ENCODE measurements around the gene CWC25. TPM values are rescaled to one million over a fixed set of nuclear protein-coding genes. Genes with fewer than 3 reads are reported as not detected.

The CWC25 gene
- total and polyA plus RNA-seq, 9 of the 15 experiments (the other 6 are each of a cell fraction or from before 2014, with no cell fraction given) = 16.5 to 27.4 (median 23.0) TPM

DNA sequence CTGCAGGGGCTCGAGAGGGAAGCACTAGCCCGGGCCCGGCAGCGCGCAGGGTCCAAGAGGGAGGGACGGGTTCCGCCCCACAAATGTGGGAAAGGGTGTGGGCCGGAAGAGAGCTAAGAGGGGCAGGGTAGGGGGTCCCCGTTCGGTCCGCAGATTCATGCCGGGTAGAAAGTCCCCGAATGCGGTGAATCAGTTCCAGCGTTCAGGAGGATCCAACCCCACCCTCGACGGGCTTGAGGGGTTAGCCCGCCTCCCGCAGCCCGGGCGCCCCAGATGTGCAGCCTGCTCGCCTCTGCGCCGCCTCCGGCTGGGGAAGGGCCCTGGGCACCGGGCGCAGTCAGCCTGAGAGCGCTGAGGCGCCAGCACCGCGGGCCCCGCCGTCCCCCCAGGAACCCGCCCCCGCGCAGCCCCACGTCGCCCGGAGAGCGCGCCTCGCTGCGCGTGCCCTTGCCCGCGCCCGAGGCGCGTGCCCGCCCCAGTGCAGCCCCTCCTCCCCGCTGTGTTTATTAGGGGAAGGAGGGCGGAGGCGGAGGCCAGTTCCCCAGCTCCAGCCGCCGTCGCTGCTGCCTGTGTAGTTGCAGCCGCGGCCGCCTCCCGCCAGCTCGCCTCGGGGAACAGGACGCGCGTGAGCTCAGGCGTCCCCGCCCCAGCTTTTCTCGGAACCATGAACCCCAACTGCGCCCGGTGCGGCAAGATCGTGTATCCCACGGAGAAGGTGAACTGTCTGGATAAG, 44.6 kb upstream of the CWC25 start, which contains the start of gene LASP1 (continued):
- TF ChIP-seq, protein P1, sequence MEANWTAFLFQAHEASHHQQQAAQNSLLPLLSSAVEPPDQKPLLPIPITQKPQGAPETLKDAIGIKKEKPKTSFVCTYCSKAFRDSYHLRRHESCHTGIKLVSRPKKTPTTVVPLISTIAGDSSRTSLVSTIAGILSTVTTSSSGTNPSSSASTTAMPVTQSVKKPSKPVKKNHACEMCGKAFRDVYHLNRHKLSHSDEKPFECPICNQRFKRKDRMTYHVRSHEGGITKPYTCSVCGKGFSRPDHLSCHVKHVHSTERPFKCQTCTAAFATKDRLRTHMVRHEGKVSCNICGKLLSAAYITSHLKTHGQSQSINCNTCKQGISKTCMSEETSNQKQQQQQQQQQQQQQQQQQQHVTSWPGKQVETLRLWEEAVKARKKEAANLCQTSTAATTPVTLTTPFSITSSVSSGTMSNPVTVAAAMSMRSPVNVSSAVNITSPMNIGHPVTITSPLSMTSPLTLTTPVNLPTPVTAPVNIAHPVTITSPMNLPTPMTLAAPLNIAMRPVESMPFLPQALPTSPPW (CRISPR knock-in tag; IDR thresholded peaks at IDR 0.05) = peak; percentile 81
- TF ChIP-seq FOXJ3 (CRISPR knock-in tag; IDR thresholded peaks at IDR 0.05) (no peak), ZEB2 (IDR thresholded peaks at IDR 0.05) (peak; percentile 54; the same call in 1 of the 2 replicates), ZNF436 (CRISPR knock-in tag; IDR thresholded peaks at IDR 0.05) (peak; percentile 54; the same call in 1 of the 2 replicates), ETV5 (CRISPR knock-in tag; IDR thresholded peaks at IDR 0.05; ENCODE audit: low read depth) (no peak), ZKSCAN1 (IDR thresholded peaks at IDR 0.05; ENCODE audit: low read depth, low read length) (0 out of 2 replicates have a peak, but pooled peaks have one; percentile 2), GTF2F1 (IDR thresholded peaks at IDR 0.05; ENCODE audit: low read depth, low read length) (peak; percentile 53; the same call in 1 of the 2 replicates), ZNF407 (IDR thresholded peaks at IDR 0.05; ENCODE audit: low read depth) (no peak), HDGF (IDR thresholded peaks at IDR 0.05) (no peak), NKRF (IDR thresholded peaks at IDR 0.05; ENCODE audit: borderline replicate concordance) (peak; percentile 75; the same call in 1 of the 2 replicates), MTA3 (IDR thresholded peaks at IDR 0.05; ENCODE audit: borderline replicate concordance) (peak; percentile 72), PRPF4 (IDR thresholded peaks at IDR 0.05; ENCODE audit: insufficient read depth, low read depth, low read length, poor library complexity, severe bottlenecking) (peak; percentile 54), NR2C2 (CRISPR knock-in tag; IDR thresholded peaks at IDR 0.05) (no peak), NR2C2 (tag; IDR thresholded peaks at IDR 0.05) (peak; percentile 58; the same call in 1 of the 2 replicates)

Measured in K562 (cell line).